Measurements from ENCODE around the gene BAHCC1. TPM values are rescaled to one million over a fixed set of nuclear protein-coding genes. Genes with fewer than 3 reads are reported as not detected.

The BAHCC1 gene
- total RNA-seq, 1 experiment from 2014 or later = 33.7 TPM

- no peaks in the 10 kb centered on the region for H3K4me1 ChIP-seq (replicated peaks; ENCODE audit: insufficient read depth)
- H3K4me3 ChIP-seq = no peak overlapping the region
- CTCF ChIA-PET = no interaction called here
- no peak overlapping the region for H3K27ac ChIP-seq
- no peaks in the 10 kb centered on the region for H4K20me1 ChIP-seq (ENCODE audit: insufficient read depth)
- no peak for DNase-seq
- no peak overlapping the region for H2AFZ ChIP-seq
- TF ChIP-seq, protein P1, sequence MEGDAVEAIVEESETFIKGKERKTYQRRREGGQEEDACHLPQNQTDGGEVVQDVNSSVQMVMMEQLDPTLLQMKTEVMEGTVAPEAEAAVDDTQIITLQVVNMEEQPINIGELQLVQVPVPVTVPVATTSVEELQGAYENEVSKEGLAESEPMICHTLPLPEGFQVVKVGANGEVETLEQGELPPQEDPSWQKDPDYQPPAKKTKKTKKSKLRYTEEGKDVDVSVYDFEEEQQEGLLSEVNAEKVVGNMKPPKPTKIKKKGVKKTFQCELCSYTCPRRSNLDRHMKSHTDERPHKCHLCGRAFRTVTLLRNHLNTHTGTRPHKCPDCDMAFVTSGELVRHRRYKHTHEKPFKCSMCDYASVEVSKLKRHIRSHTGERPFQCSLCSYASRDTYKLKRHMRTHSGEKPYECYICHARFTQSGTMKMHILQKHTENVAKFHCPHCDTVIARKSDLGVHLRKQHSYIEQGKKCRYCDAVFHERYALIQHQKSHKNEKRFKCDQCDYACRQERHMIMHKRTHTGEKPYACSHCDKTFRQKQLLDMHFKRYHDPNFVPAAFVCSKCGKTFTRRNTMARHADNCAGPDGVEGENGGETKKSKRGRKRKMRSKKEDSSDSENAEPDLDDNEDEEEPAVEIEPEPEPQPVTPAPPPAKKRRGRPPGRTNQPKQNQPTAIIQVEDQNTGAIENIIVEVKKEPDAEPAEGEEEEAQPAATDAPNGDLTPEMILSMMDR (conservative IDR thresholded peaks at IDR 0.05) = no peak
- TF ChIP-seq EZH2 (IDR thresholded peaks at IDR 0.05; ENCODE audit: low read depth) = no peak
- POLR2A ChIA-PET (ENCODE audit: unreplicated experiment) = no interaction called here
- no TSS peak for BruUV-seq (replicated peaks)
- H3K9me3 ChIP-seq (ENCODE audit: insufficient read depth, low read depth) = no peaks in the 10 kb centered on the region
- no peaks in the 10 kb centered on the region for H3K27me3 ChIP-seq (ENCODE audit: insufficient read depth, low read depth)
- H3K36me3 ChIP-seq (ENCODE audit: low read depth) = no peaks in the 10 kb centered on the region
- intact Hi-C loops (cut with micrococcal nuclease; ENCODE audit: unreplicated experiment) = no loop called here
- H3K79me2 ChIP-seq (ENCODE audit: low read depth) = no peaks in the 10 kb centered on the region
- no peaks in the 10 kb centered on the region for H3K9me2 ChIP-seq (ENCODE audit: insufficient read depth)
- no peaks in the 10 kb centered on the region for H3F3A ChIP-seq (ENCODE audit: insufficient read depth, low read depth)
- no peak overlapping the region for H3K4me2 ChIP-seq
Observed at GRCh38 chr17:81383504-81384421, 11.5 kb upstream of the BAHCC1 start.

DNA sequence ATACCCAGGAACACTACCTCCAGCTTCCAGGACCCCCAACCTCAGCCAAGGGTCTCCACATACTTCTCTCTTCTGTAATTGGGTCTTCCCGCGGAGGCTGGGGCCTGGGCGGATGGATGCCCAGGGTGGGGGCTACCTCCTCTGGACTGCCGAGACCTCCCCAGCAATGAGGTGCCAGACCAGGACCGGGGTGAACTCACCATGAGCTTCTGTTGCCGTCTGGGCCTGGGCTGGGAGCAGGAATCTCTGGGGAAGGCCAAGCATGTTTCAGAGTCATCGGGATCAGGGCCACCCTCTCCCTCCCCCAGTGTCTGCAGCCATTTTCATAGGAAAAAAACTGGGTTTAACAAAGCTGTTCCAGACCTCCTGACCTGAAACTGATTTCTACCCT, 10.3 kb upstream of the BAHCC1 start:
- no peak for DNase-seq
- BruUV-seq (replicated peaks) = no TSS peak
- no peaks in the 10 kb centered on the region for H3K79me2 ChIP-seq (ENCODE audit: low read depth)
- no peak overlapping the region for H3K4me3 ChIP-seq
- no peaks in the 10 kb centered on the region for H4K20me1 ChIP-seq (ENCODE audit: insufficient read depth)
- TF ChIP-seq, protein P1 (conservative IDR thresholded peaks at IDR 0.05) = no peak
- no peak for TF ChIP-seq EZH2 (IDR thresholded peaks at IDR 0.05; ENCODE audit: low read depth)
- no peaks in the 10 kb centered on the region for H3F3A ChIP-seq (ENCODE audit: insufficient read depth, low read depth)
- no peaks in the 10 kb centered on the region for H3K27me3 ChIP-seq (ENCODE audit: insufficient read depth, low read depth)
- ChIA-PET POLR2A (ENCODE audit: unreplicated experiment) (no interaction called here), CTCF (no interaction called here)
- H3K27ac ChIP-seq = no peak overlapping the region
- H3K36me3 ChIP-seq (ENCODE audit: low read depth) = no peaks in the 10 kb centered on the region
- intact Hi-C loops (cut with micrococcal nuclease; ENCODE audit: unreplicated experiment) = no loop called here
- H3K9me3 ChIP-seq (ENCODE audit: insufficient read depth, low read depth) = no peaks in the 10 kb centered on the region
- H3K9me2 ChIP-seq (ENCODE audit: insufficient read depth) = no peaks in the 10 kb centered on the region
- H3K4me1 ChIP-seq (replicated peaks; ENCODE audit: insufficient read depth) = no peaks in the 10 kb centered on the region
- no peak overlapping the region for H2AFZ ChIP-seq
- no peak overlapping the region for H3K4me2 ChIP-seq

DNA sequence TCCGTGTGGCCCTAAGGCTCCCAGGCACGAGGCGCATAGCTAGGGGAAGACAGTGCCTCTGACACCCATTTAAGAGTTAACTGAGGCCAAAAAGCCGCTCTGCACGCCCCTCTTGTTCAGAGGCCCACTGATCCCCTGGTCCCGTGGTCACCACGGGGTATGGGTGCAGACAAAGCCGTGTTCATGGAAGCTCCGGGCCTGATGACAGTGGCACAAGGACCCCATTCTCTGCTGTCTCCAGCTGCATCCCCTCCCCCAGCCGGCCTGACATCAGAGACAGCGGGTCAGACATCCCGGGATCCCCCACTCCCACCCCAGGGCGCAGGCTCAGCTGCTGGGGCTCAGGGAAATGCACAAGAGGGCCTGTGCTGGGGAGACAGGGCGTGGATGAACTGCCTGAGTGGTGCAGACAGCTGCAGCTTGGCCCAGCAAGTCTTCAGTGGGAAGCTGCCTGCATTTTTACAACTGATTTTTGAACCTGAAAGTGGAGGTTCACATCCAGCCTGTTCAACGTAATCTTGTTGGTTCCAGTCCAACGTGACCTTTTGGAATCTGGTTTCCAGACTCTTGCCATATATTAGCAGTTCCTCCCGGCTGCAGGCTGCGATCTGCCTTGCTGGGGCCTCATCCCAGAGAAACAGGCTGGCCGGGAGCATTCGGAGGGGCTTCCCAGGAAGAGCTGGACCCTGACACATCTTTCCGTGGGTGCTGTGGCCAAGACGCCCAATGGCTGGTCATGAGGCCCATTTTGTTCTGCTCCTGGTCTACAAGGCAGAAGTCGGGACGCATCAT, 9.7 kb upstream of the BAHCC1 start:
- no peak for DNase-seq
- Histone ChIP-seq H3K4me2 (no peak overlapping the region), H3K4me1 (replicated peaks; ENCODE audit: insufficient read depth) (no peaks in the 10 kb centered on the region), H3K36me3 (ENCODE audit: low read depth) (no peaks in the 10 kb centered on the region), H3K9me2 (ENCODE audit: insufficient read depth) (no peaks in the 10 kb centered on the region), H4K20me1 (ENCODE audit: insufficient read depth) (no peaks in the 10 kb centered on the region), H3K9me3 (ENCODE audit: insufficient read depth, low read depth) (no peaks in the 10 kb centered on the region), H2AFZ (no peak overlapping the region), H3K4me3 (no peak overlapping the region), H3K27ac (no peak overlapping the region), H3K79me2 (ENCODE audit: low read depth) (no peaks in the 10 kb centered on the region), H3K27me3 (ENCODE audit: insufficient read depth, low read depth) (no peaks in the 10 kb centered on the region), H3F3A (ENCODE audit: insufficient read depth, low read depth) (no peaks in the 10 kb centered on the region)
- ChIA-PET POLR2A (ENCODE audit: unreplicated experiment) (no interaction called here), CTCF (no interaction called here)
- intact Hi-C loops (cut with micrococcal nuclease; ENCODE audit: unreplicated experiment) = loop anchor here (2.0 kb wide), 1 partner anchor 77 kb away; no protein-coding TSS in a partner anchor
- TF ChIP-seq, protein P1 (conservative IDR thresholded peaks at IDR 0.05) = no peak
- TF ChIP-seq EZH2 (IDR thresholded peaks at IDR 0.05; ENCODE audit: low read depth) = no peak
- TSS peak; percentile 11 for BruUV-seq (replicated peaks)
